Fibroblast of the aortic adventitia (primary cell): Measurements from ENCODE around the gene TBL2. TPM values are rescaled to one million over a fixed set of nuclear protein-coding genes. Genes with fewer than 3 reads are reported as not detected.

Source experiments
- DNase-seq: peaks from one replicate; pipeline ENCODE4 v3.0.0-alpha.2; 2010; ENCODE audit warnings: low read depth
- H3K4me3 ChIP-seq: 2 replicates; pipeline ENCODE4 v1.5.1; 2011; ENCODE audit warnings: low read depth, mild to moderate bottlenecking, control low read depth, low read length, moderate library complexity
- CTCF ChIP-seq: IDR thresholded peaks from 2 replicates; pipeline ENCODE4 v1.5.1; 2011; ENCODE audit warnings: mild to moderate bottlenecking, low read length, control low read depth, inconsistent platforms; ENCODE audit not compliant: insufficient read depth
- total RNA-seq: library from RNA; depleted of rRNA; stranded (reverse); fragments of >200 nt; gene quantifications from 2 replicates; pipeline ENCODE4 v1.2.3, GENCODE V29; 2012; ENCODE audit warnings: low replicate concordance

TBL2 gene
- total RNA-seq, 1 donor, result 44.6 TPM

- no peak for TF ChIP-seq CTCF
- DNase-seq, result no peak
- no peak overlapping the region for H3K4me3 ChIP-seq
These were observed 5.1 kb downstream of the TBL2 start for GRCh38 chr7:73573276-73573675.

- no peak for TF ChIP-seq CTCF
- H3K4me3 ChIP-seq, result no peak overlapping the region
- DNase-seq, result no peak
These were observed 5.6 kb downstream of the TBL2 start for GRCh38 chr7:73572767-73573186.

- H3K4me3 ChIP-seq, result no peak overlapping the region
- DNase-seq, result no peak
- TF ChIP-seq CTCF, result no peak
These were observed 7.4 kb downstream of the TBL2 start for GRCh38 chr7:73570977-73571376.

- no peak for DNase-seq
- no peak overlapping the region for H3K4me3 ChIP-seq
- TF ChIP-seq CTCF, result no peak
These were observed 7.9 kb downstream of the TBL2 start for GRCh38 chr7:73570521-73570920.

- no peak for TF ChIP-seq CTCF
- no peak for DNase-seq
- H3K4me3 ChIP-seq, result no peak overlapping the region
These were observed 9.3 kb downstream of the TBL2 start for GRCh38 chr7:73569042-73569608.

- no peak overlapping the region for H3K4me3 ChIP-seq
- no peak for TF ChIP-seq CTCF
- no peak for DNase-seq
These were observed 10.3 kb downstream of the TBL2 start for GRCh38 chr7:73567846-73568685.
